NCI-H526 (cell line): ENCODE measurements around the gene KLHDC4.

Experiments used
- DNase-seq, 2 experiments: peaks; one replicate each; lab custom pipeline; 2025; lab: John Stamatoyannopoulos, UW

KLHDC4 gene

GRCh38 chr16:87698676-87699199, 67.0 kb downstream of the KLHDC4 start:
- DNase-seq: no peak

- DNase-seq: no peak
Observed at GRCh38 chr16:87698241-87698640, 67.5 kb downstream of the KLHDC4 start.

- no peak for DNase-seq
Observed at GRCh38 chr16:87697792-87698191, 68.0 kb downstream of the KLHDC4 start.

GRCh38 chr16:87697256-87697655, 68.5 kb downstream of the KLHDC4 start:
- no peak for DNase-seq

GRCh38 chr16:87696726-87697125, 69.1 kb downstream of the KLHDC4 start:
- DNase-seq: no peak

- DNase-seq: no peak
Observed at GRCh38 chr16:87695534-87695933, 70.3 kb downstream of the KLHDC4 start.

DNA sequence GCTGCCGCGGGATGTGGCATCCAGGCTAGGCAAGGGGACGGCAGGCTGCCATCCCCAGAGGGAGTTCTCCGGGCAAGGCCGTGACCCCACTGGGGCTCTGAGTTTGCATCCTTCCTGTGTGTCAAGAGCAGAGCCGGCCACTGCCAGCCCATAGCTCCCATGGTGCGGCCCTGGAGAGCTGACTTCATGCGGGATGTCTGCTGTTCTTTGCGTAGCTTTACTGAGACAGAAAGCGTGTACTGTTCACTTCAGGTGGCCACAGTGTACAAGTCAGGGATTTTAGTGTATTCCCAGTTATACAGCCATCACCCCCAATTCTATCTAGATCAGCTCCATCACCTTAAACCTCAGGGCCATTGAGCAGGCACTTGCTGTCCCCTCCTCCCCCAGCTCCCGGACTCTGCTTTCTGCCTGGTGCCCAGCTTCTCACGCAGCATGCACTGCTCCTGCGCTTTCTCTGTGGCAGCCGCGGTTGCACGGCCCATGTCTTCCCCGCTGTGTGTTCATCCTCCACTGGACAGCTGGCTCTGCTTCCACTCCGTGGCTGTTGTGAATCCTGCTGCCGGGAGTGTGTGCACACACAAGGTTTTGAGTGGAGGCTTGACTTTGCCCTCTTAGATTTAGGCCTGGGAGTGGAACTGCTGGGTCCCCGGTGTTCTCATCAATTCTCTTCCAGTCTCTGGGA, 71.2 kb downstream of the KLHDC4 start:
- no peak for DNase-seq

GRCh38 chr16:87693827-87694226, 72.0 kb downstream of the KLHDC4 start:
- no peak for DNase-seq

- DNase-seq: no peak
Observed at GRCh38 chr16:87692756-87693155, 73.0 kb downstream of the KLHDC4 start.

- DNase-seq: no peak
Observed at GRCh38 chr16:87692176-87692575, 73.6 kb downstream of the KLHDC4 start.

DNA sequence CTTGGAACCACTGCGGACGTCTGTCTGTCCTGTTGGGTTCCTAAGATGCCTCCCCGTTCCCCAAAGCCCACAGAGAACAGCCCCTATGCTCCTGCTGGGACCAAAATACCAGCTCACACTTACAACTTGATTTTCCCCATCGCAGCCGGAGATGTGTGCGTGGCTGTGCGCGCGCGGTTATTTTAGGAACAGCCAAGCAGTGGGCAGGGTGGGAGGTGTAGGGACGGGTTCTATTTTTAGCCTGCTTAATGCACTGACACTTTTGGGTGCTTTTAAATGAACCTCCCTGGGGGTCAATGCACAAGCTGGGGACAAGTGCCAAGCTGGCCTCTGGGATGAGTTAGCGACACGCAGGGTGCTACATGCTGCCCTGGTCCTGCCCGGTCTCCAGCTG, 74.1 kb downstream of the KLHDC4 start:
- DNase-seq: no peak

- DNase-seq: no peak
Observed at GRCh38 chr16:87690911-87691685, 74.7 kb downstream of the KLHDC4 start.

DNA sequence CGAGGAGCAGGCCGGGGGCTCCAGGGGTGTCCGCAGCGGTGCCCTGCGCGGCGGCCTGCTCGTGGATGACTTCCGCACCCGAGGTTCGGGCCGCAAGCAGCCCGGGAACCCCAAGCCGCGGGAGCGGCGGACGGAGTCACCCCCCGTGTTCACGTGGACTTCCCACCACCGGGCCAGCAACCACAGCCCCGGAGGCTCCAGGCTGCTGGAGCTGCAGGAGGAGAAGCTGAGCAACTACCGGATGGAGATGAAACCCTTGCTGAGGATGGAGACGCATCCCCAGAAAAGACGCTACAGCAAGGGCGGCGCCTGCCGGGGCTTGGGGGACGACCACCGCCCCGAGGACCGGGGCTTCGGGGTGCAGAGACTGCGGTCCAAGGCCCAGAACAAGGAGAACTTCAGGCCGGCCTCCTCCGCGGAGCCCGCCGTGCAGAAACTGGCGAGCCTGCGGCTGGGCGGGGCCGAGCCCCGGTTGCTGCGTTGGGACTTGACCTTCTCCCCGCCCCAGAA, 75.8 kb downstream of the KLHDC4 start:
- no peak for DNase-seq

GRCh38 chr16:87688876-87689815, 76.6 kb downstream of the KLHDC4 start:
- no peak for DNase-seq

DNA sequence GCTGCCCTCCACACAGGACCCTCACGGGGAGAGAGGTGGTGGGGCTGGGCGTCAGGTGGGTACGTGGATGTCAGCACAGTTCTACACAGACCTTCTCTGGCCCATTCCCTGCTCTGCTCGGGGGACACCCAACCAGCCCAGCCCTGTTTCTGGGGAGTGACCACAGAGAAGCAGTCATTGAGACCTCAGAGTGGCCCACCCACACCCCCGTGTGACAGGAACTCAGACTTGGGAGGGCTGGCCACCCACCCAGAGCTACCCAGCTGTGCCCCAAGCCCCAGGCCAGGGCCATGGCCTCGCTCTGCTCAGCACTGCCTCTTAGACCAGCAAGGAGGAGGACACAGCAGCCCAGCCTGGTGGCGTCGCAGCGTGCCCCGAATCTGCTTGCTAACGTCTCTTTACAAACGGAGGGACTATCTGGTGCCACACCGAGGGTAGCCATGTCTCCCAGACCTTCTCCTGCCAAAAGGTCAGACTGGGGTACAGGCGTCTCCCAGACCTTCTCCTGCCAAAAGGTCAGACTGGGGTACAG, 77.7 kb downstream of the KLHDC4 start:
- DNase-seq: no peak

DNA sequence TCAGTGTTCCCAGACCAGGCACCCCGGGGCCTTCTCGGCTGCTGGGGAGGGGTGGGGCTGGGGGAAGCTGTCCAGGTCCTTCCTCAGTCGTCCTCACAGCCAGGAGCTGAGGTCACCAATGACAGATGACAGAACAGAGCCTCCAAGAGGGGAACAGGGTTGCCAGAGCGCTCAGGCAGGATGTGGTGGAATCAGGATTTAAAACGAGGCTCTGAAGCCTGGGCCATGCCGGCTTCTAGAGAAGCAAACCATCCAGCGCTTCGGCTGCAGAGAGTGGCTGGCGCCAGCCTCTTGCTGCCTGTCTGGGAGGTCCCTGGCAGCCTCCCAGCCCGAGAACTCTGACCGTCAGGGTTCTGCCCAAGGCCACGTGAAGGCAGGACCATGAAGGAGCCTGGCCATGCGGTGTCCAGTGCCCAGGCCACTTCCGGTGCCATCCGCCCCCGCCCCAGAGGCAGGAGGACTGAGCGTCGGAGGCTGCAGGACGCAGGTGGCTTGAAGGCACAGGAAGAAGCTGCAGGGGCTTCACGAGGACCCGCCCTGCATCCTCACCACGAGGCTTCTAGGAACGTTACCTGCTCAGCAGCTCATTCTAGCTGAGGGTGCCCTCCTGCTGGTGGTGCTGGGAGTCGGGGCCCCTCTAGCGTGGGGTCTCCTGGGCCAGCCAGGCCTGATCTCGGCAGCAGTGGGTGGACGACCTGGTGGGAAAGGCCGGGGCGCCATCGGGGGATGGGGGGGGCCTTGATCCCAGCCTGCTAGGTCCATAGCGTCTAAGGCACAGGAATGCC, 78.5 kb downstream of the KLHDC4 start:
- DNase-seq: no peak

- DNase-seq: no peak
Observed at GRCh38 chr16:87686697-87687096, 79.1 kb downstream of the KLHDC4 start.

DNA sequence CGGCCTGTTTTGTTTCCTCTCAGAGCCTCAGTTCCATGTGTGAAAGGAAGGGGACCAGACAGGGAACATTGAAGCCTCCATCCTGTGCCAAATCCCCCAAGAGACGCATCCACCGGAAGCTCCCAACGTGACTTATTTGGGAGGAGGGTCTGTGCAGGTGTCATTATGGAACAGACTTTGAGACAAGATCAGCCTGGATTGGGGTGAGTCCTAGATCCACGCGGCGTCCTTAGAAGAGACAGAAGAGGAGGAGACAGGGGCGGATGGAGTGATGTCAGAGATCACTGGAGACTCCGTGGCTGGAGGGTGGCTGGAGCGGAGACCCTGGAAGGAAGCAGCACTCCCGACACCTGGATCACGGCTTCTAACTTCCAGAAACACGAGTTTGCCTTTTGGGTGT, 80.0 kb downstream of the KLHDC4 start:
- no peak for DNase-seq

DNA sequence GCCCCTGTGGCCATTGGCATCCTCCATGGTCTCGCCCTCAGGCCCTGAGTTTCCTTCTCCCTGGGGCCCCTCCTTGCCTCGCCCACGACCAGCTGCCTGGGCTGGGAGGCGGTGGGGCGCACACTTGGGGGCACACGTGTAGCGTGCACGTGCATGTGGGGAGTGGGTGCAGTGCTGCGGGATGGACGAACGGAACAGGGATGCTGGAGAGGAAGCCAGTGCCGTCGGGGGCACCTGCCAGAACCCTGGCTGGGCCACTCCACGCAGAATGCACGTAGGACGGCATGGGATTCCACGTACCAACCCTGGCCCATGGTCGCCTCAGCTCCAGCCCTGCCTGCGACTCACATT, 80.4 kb downstream of the KLHDC4 start:
- DNase-seq: no peak

DNA sequence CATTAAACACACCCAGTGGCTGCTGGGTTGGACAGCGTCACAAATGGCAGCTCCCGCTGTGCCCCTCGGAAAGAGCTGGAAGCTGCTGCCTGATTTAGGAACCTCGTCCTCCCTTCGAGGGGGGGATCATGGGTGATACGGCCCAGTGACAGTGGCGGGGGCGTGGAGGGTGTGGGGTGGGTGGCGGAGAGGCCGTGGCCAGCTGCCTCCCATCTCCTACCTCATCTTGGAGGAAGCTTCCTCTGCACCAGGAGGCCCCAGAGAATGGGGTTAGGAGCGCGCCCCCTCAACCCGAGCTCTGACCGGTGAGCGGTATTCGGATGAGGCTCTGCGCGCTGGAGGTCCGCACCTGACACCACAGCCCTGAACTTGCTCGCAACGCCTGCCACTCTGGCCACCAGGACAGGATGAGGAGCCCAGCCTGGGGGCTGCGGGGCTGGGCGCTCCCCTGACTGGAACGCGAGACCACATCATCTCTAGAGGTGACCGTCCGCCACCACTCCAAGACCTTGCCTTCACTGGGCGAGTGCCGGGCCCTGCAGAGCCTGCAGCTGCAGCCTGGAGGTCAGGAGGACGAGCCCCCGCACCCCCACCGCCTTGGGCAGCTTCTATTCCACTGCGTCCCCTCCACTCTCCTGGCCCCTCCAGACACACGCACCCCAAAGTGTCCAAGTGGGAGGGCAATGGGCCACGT, 80.9 kb downstream of the KLHDC4 start:
- no peak for DNase-seq
